Central memory CD4-positive, alpha-beta T cell (primary cell): ENCODE measurements around the gene UCK2.

Source experiments
- DNase-seq: peaks from one replicate; pipeline ENCODE4 v3.0.0; 2022

Gene UCK2

GRCh38 chr1:165945911-165946310 lies 118.5 kb downstream of the UCK2 start:
- DNase-seq, result no peak

- DNase-seq, result no peak
Observed at GRCh38 chr1:165947797-165948455, 120.5 kb downstream of the UCK2 start.

GRCh38 chr1:165949335-165950130 lies 122.1 kb downstream of the UCK2 start:
- DNase-seq, result no peak

DNA sequence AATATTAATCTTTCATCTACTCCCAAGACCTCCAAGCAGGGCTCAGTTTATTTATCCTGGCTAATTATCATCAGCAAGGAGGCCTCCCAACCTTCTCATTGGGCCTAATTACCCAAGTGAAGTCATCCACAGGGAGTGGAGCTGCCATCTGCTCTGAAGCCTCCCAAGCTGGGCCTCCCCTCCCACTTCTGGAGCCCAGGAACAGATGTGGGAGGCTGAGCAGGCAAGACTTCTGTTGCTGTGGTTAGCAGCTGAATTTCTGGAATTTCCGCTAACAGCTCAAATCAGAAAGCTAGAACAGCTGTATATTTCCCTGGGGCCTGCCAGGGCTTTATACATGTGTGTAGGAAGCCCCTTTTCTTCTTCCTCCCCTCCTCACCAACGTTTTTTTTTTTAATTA lies 127.5 kb downstream of the UCK2 start:
- DNase-seq, result no peak

- DNase-seq, result no peak
Observed at GRCh38 chr1:165958306-165958705, 130.9 kb downstream of the UCK2 start.

- DNase-seq, result no peak
Observed at GRCh38 chr1:165960136-165960535, 132.7 kb downstream of the UCK2 start.

DNA sequence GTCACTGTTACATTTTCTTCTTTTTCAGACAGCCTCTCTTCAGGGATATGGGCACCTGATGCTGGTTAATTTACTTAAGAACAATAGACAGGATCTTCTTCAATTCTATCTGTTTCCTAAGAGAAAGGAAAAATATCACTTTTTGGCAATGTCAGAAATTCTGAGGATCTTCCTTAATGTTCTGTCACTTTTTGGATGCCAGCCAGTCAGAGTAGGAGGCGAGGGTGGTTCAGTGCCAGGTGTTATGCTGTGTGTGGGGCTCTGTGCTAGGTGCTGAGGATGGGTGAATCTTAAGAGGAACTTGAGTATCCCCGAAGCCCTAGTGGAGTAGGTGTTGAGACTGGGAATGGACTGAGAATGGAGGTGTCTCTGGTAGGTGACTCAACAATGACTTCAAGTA lies 133.5 kb downstream of the UCK2 start:
- no peak for DNase-seq
